NT2/D1 (cell line): ENCODE data around the gene KYNU.

ENCODE experiments used
- SUZ12 ChIP-seq: IDR thresholded peaks from 2 replicates; pipeline ENCODE4 v1.6.1; 2011; ENCODE audit not compliant: insufficient read length, insufficient read depth; ENCODE audit errors: extremely low read depth
- YY1 ChIP-seq: IDR thresholded peaks from 2 replicates; pipeline ENCODE4 v1.6.1; 2011; ENCODE audit not compliant: insufficient read length, insufficient read depth
- ZNF274 ChIP-seq: IDR thresholded peaks from 2 replicates; pipeline ENCODE4 v1.6.1; 2011; ENCODE audit warnings: mild to moderate bottlenecking, low read depth, low read length

DNA sequence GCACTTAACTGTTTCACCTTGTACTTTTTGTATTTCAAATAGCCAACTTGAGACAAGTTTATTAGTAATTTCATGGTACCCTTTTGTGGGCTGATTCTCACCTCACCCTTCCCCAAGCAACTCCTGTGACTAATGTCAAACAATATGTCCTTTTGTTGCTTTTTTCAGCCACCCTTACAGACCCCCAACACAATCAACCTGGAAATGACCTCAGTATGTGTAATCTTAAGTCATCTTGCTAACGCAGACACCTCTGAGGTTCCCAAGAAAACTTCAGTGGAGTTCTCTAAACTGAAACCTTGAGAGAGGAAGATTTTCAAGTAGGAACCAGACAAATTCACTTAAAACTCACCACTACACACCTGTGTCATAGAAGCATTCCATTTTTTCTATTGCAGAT lies 69.5 kb downstream of the KYNU start:
- TF ChIP-seq ZNF274 (no peak), YY1 (no peak), SUZ12 (no peak)
